SK-N-SH treated with all-trans-retinoic acid at 6 μM for 48 hours (cell line): ENCODE measurements around the gene FLOT2.

Experiments used
- ARNTL ChIP-seq: fragments of 450-650 bp; formaldehyde crosslinking; IDR thresholded peaks from 2 replicates; pipeline ENCODE4 v1.5.0; 2020; ENCODE audit warnings: low read depth, mild to moderate bottlenecking, moderate library complexity, borderline replicate concordance
- CSDC2 ChIP-seq: fragments of 250-450 bp; sonication (Bioruptor Pico); IDR thresholded peaks from 2 replicates; pipeline ENCODE4 v1.5.0; 2020; ENCODE audit warnings: mild to moderate bottlenecking, moderate library complexity
- ZFP30 ChIP-seq: fragments of 450-650 bp; formaldehyde crosslinking; IDR thresholded peaks from 2 replicates; pipeline ENCODE4 v1.5.0; 2022; ENCODE audit warnings: mild to moderate bottlenecking, moderate library complexity
- ZNF70 ChIP-seq: fragments of 450-650 bp; formaldehyde crosslinking; IDR thresholded peaks from 2 replicates; pipeline ENCODE4 v1.5.0; 2020; ENCODE audit warnings: mild to moderate bottlenecking, moderate library complexity

DNA sequence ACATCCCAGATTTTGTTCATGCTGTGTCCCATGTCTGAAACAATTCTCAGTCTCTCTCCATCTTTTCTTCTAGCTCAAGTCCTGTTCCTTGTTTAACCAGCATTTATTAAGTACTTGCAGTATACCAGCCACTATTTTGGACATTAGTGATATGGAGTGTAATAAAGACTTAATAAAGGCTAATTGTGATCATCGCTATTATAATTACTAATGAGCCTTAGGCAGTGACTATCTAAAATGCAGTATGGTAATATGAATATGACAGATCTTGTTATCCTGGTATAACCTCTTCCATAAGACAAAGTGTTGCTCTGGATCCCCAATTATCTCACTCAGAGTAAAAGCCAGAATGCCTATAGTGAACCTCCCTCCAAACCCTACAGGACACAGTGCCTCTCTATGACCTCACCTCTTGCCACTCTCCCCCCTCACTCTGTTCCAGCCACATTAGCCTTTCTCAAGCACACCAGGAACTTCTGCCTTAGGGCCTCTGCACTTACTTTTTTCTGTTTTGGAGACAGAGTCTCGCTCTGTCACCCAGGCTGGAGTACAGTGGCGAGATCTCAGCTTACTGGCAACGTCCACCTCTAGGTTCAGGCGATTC, 1.8 kb upstream of the FLOT2 start:
- TF ChIP-seq ARNTL (no peak), CSDC2 (CRISPR knock-in tag) (no peak), ZNF70 (CRISPR knock-in tag) (no peak), ZFP30 (CRISPR knock-in tag) (no peak)
